Muscle of leg (tissue), 11 donors: ENCODE data around the gene TRIM66. TPM values are rescaled to one million over a fixed set of nuclear protein-coding genes. Genes with fewer than 3 reads are reported as not detected.

Experiments used
- DNase-seq: peaks from one replicate; pipeline ENCODE4 v3.0.0; 2013
- H3K27ac ChIP-seq: one replicate; pipeline ENCODE4 v1.5.1; 2013; ENCODE audit warnings: mild to moderate bottlenecking, low read length, control low read depth
- H3K27me3 ChIP-seq: one replicate; pipeline ENCODE4 v1.6.1; 2013; ENCODE audit warnings: low read length; ENCODE audit not compliant: control insufficient read depth, insufficient read depth
- H3K36me3 ChIP-seq: one replicate; pipeline ENCODE4 v1.6.1; 2013; ENCODE audit warnings: low read length; ENCODE audit not compliant: control insufficient read depth, insufficient read depth
- H3K4me1 ChIP-seq: one replicate; pipeline ENCODE4 v1.6.1; 2013; ENCODE audit warnings: low read length; ENCODE audit not compliant: control insufficient read depth, insufficient read depth
- H3K4me3 ChIP-seq: one replicate; pipeline ENCODE4 v1.5.1; 2013; ENCODE audit warnings: low read length, control low read depth
- H3K9me3 ChIP-seq: replicated peaks from 2 replicates; pipeline ENCODE4 v1.6.1; 2013; ENCODE audit warnings: low read depth, low read length; ENCODE audit not compliant: control insufficient read depth
- WGBS: methylation state at CpG from one replicate; pipeline ENCODE4 v1.1.5; 2013; ENCODE audit warnings: missing lambda C conversion rate; ENCODE audit not compliant: insufficient coverage; 5-methylcytosine and 5-hydroxymethylcytosine counted together
- polyA plus RNA-seq, 8 donors: library from polyadenylated mRNA; unstranded; fragments of 120-200 nt; gene quantifications; one replicate each; pipeline versions ENCODE4 v1.2.1 to v1.2.3, GENCODE V29; 2013; ENCODE audit warnings: inconsistent platforms in 1 of 8, low replicate concordance in 1 of 8; ENCODE audit not compliant: insufficient read length in 8 of 8, insufficient read depth in 1 of 8
- total RNA-seq: library from RNA; stranded (reverse); fragments of 120-200 nt; gene quantifications from one replicate; pipeline ENCODE4 v1.2.4, GENCODE V29; 2013

TRIM66 gene
- total and polyA plus RNA-seq, 9 donors: 1.0 to 5.8 (median 2.8) TPM

- no peaks in the 10 kb centered on the region for H3K4me1 ChIP-seq
- H3K9me3 ChIP-seq: no peaks in the 10 kb centered on the region
- H3K36me3 ChIP-seq: no peaks in the 10 kb centered on the region
- no peak for DNase-seq
- H3K27ac ChIP-seq: no peak overlapping the region
- no peak overlapping the region for H3K4me3 ChIP-seq
- no CpG with 5 or more reads among the region's 1 CpG for WGBS
- H3K27me3 ChIP-seq: no peaks in the 10 kb centered on the region
Observed at GRCh38 chr11:8584082-8584481, 98.4 kb downstream of the TRIM66 start.

GRCh38 chr11:8581300-8581699 lies 101.2 kb downstream of the TRIM66 start:
- no CpG with 5 or more reads among the region's 3 CpGs for WGBS

GRCh38 chr11:8577791-8578581 lies 104.5 kb downstream of the TRIM66 start:
- H3K27ac ChIP-seq: no peak overlapping the region
- no peaks in the 10 kb centered on the region for H3K4me1 ChIP-seq
- H3K36me3 ChIP-seq: no peaks in the 10 kb centered on the region
- H3K27me3 ChIP-seq: no peaks in the 10 kb centered on the region
- H3K4me3 ChIP-seq: no peak overlapping the region
- DNase-seq: no peak
- WGBS: no CpG with 5 or more reads among the region's 2 CpGs
- H3K9me3 ChIP-seq: no peaks in the 10 kb centered on the region

More at GRCh38 chr11:8581300-8581699, 101.2 kb downstream of the TRIM66 start:
- Histone ChIP-seq H3K27me3 (no peaks in the 10 kb centered on the region), H3K36me3 (no peaks in the 10 kb centered on the region), H3K4me3 (no peak overlapping the region), H3K4me1 (no peaks in the 10 kb centered on the region), H3K27ac (no peak overlapping the region), H3K9me3 (no peaks in the 10 kb centered on the region)
- DNase-seq: no peak

GRCh38 chr11:8574798-8575197 lies 107.7 kb downstream of the TRIM66 start:
- no peak for DNase-seq
- Histone ChIP-seq H3K9me3 (no peaks in the 10 kb centered on the region), H3K27ac (no peak overlapping the region), H3K4me3 (no peak overlapping the region), H3K36me3 (no peaks in the 10 kb centered on the region), H3K27me3 (no peaks in the 10 kb centered on the region), H3K4me1 (no peaks in the 10 kb centered on the region)
- WGBS: 100% methylated on average over 1 of the region's 1 CpG

GRCh38 chr11:8573777-8574176 lies 108.7 kb downstream of the TRIM66 start:
- no peaks in the 10 kb centered on the region for H3K27me3 ChIP-seq
- DNase-seq: no peak
- no peaks in the 10 kb centered on the region for H3K36me3 ChIP-seq
- WGBS: no CpG with 5 or more reads among the region's 1 CpG
- no peak overlapping the region for H3K27ac ChIP-seq
- no peaks in the 10 kb centered on the region for H3K9me3 ChIP-seq
- no peak overlapping the region for H3K4me3 ChIP-seq
- H3K4me1 ChIP-seq: no peaks in the 10 kb centered on the region

- H3K4me1 ChIP-seq: no peaks in the 10 kb centered on the region
- DNase-seq: no peak
- H3K9me3 ChIP-seq: no peaks in the 10 kb centered on the region
- no peak overlapping the region for H3K4me3 ChIP-seq
- H3K27ac ChIP-seq: no peak overlapping the region
- no CpG with 5 or more reads among the region's 2 CpGs for WGBS
- no peaks in the 10 kb centered on the region for H3K27me3 ChIP-seq
- no peaks in the 10 kb centered on the region for H3K36me3 ChIP-seq
Observed at GRCh38 chr11:8567602-8568198, 114.8 kb downstream of the TRIM66 start.

- H3K27ac ChIP-seq: no peak overlapping the region
- no peak overlapping the region for H3K4me3 ChIP-seq
- peak; percentile 59 for DNase-seq
- H3K4me1 ChIP-seq: no peaks in the 10 kb centered on the region
- WGBS: no CpG with 5 or more reads among the region's 5 CpGs
- peaks cover 1% of the 10 kb centered on the region for H3K9me3 ChIP-seq
- no peaks in the 10 kb centered on the region for H3K27me3 ChIP-seq
- H3K36me3 ChIP-seq: no peaks in the 10 kb centered on the region
Observed at GRCh38 chr11:8566613-8567210, 115.8 kb downstream of the TRIM66 start.

GRCh38 chr11:8564526-8564925 lies 117.9 kb downstream of the TRIM66 start:
- Histone ChIP-seq H3K27me3 (no peaks in the 10 kb centered on the region), H3K27ac (no peak overlapping the region), H3K4me1 (no peaks in the 10 kb centered on the region), H3K36me3 (no peaks in the 10 kb centered on the region), H3K9me3 (peaks cover 5% of the 10 kb centered on the region), H3K4me3 (no peak overlapping the region)
- no CpG with 5 or more reads among the region's 2 CpGs for WGBS
- no peak for DNase-seq
